ENCODE measurements around the gene MED25.

The MED25 gene

GRCh38 chr19:49799271-49799797 lies 18.8 kb upstream of the MED25 start:
- DNase-seq (ENCODE audit: low spot score), result no peak

GRCh38 chr19:49799798-49800376 lies 18.2 kb upstream of the MED25 start:
- DNase-seq (ENCODE audit: low spot score), result peak; percentile 54

- no peak for DNase-seq (ENCODE audit: low spot score)
Observed at GRCh38 chr19:49800771-49801170, 17.3 kb upstream of the MED25 start.

GRCh38 chr19:49801401-49801888 lies 16.6 kb upstream of the MED25 start:
- DNase-seq (ENCODE audit: low spot score), result no peak

- DNase-seq (ENCODE audit: low spot score), result peak; percentile 93
Observed at GRCh38 chr19:49801966-49802661, 16.0 kb upstream of the MED25 start.

GRCh38 chr19:49802836-49803528 lies 15.1 kb upstream of the MED25 start:
- no peak for DNase-seq (ENCODE audit: low spot score)

GRCh38 chr19:49803529-49803856 lies 14.6 kb upstream of the MED25 start:
- no peak for DNase-seq (ENCODE audit: low spot score)

GRCh38 chr19:49805822-49806619 lies 12.1 kb upstream of the MED25 start:
- DNase-seq (ENCODE audit: low spot score), result no peak

- no peak for DNase-seq (ENCODE audit: low spot score)
Observed at GRCh38 chr19:49806620-49806959, 11.5 kb upstream of the MED25 start.

- no peak for DNase-seq (ENCODE audit: low spot score)
Observed at GRCh38 chr19:49807058-49807903, 10.8 kb upstream of the MED25 start.

- DNase-seq (ENCODE audit: low spot score), result no peak
Observed at GRCh38 chr19:49807904-49808675, 10.0 kb upstream of the MED25 start.

GRCh38 chr19:49808711-49809159 lies 9.4 kb upstream of the MED25 start:
- peak; percentile 67 for DNase-seq (ENCODE audit: low spot score)

GRCh38 chr19:49809160-49809940 lies 8.7 kb upstream of the MED25 start:
- no peak for DNase-seq (ENCODE audit: low spot score)

GRCh38 chr19:49809941-49810389 lies 8.1 kb upstream of the MED25 start:
- DNase-seq (ENCODE audit: low spot score), result no peak

GRCh38 chr19:49811328-49811727 lies 6.8 kb upstream of the MED25 start:
- no peak for DNase-seq (ENCODE audit: low spot score)

- no peak for DNase-seq (ENCODE audit: low spot score)
Observed at GRCh38 chr19:49812452-49812996, 5.6 kb upstream of the MED25 start.

GRCh38 chr19:49812997-49813861 lies 4.9 kb upstream of the MED25 start, which contains the start of gene FUZ:
Gene FUZ (minus strand): TSS chr19:49813292. CDS start chr19:49813106, 186 bp downstream.
- DNase-seq (ENCODE audit: low spot score), result peak; percentile 91

GRCh38 chr19:49814010-49814409 lies 4.1 kb upstream of the MED25 start:
- no peak for DNase-seq (ENCODE audit: low spot score)

All from D341Med (cell line).